GM19438 (cell line): Measurements from ENCODE around the gene DNM3.

Experiments
- ATAC-seq: cut with Tn5 transposase; IDR thresholded peaks from one replicate; pipeline ENCODE4 v1.9.1; 2021; ENCODE audit warnings: low read depth; ENCODE audit not compliant: unreplicated experiment

DNM3 gene

GRCh38 chr1:172135076-172135672, 293.9 kb downstream of the DNM3 start:
- no peak for ATAC-seq

DNA sequence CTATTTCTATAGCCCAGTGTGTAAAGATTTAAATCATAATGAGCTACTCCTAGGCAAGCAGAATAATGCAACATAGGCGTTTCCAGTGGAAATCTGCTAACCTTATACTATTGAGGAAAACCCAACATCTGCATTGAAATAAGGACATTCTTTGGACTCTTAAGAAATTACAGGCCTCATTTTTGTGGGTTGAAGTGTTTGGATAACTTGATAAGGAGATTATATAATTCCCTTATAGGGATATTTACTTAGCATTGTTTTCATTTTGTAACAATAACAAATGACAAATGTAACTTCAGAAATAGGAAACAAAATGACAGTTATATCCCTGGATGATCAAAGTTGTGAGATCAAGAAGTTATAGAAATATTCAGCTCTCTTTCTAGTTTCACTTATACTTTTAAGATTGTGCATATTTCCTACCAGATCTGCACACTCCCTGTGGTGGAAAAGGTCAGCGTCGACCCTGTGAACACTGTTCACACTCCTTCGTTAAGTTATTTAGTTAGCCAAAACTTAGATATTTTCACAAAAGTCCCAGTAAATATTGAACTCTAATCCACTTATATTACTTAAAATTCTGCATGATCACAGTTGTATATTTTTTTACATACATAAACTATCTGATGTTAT, 294.8 kb downstream of the DNM3 start:
- no peak for ATAC-seq

DNA sequence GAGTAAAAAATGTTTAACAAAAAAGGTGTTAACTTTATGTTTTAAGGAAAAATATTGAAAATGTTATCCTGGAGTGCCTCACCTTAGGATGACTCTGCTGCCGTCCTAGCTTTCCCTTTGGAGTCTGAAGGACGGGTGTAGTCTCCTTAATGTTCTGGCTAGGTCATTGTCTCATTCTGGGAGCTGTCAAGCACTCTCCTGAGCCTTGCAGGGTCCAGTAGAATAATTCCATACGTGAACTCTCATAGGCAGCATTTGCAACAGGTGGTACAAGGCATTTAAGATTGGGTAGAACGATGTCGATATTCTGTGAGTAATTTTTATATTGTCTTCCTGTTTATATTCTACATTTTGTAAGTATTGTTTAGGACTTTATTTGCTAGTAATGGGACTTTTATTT, 295.6 kb downstream of the DNM3 start:
- ATAC-seq, result no peak

DNA sequence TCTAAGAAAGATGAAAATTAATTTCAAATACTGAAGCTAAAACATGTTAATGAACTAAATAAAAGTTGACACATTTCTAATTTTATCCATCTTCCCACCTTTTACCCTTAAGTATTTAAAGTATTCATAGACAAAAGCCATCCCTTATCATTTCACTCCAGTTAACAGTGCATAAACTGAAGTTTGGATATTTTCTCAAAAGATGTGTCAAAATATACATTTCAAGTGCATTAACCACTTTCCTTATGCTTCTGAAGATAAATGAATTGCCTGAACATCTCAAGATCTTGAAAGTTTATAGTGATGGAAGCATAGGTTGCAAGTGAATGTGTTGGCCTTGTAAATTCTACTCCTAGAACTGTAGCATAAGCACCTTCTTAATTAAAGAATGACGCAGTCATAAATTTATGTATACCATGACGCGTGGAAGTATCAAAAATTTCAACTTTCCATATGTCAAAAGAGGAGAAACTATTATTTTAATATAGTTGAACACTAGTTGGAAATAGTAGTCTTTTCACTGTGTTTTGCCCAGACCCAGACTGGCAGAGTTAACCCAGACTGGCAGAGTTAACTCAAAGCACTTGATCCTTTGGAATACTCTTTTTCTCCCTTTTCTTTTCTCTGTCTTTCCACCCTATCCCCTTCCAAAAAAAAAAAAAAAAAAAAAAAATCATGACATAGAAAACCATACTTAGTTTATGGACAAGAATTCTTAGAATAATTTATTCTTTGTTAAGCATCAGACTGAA, 296.6 kb downstream of the DNM3 start:
- no peak for ATAC-seq

DNA sequence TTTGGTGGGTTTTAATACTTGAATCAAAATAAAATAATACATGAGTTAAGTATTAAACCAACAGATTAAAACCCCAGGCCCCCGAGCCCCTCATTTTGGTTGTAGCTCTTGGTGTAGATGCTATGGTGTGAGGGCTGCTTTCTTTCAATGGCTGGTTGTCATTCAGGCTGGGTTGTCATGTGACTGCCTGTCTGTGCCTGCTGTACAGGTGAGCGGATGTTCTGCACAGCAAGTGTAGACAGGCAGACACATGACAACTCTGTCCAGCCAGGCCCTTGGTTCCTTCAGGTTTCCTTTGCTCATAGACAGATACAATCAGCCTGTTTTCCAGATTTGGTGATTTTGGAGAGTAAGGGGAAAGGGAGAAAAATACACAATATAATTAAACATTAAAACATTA, 297.3 kb downstream of the DNM3 start:
- no peak for ATAC-seq

- ATAC-seq, result no peak
Measured at GRCh38 chr1:172139196-172139595, 297.9 kb downstream of the DNM3 start.

GRCh38 chr1:172140072-172140471, 298.8 kb downstream of the DNM3 start:
- no peak for ATAC-seq

DNA sequence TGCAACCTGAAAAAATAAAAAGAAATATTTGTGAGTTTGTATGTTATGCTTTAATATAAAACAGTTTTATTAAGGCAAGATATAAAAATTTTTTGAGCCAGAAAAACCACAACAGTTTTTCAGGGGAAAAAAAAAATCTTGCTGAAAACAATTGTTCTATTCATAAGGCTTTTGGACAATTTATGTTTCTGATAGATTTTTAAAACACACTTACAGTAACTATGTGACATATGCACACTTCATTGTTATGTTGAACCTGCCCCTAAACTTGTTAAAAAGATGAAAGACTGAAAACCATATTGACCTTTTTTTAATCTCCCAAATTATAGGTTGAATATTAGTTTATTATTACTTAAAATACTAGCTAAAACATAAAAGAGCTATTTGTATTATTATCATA, 299.3 kb downstream of the DNM3 start:
- no peak for ATAC-seq

DNA sequence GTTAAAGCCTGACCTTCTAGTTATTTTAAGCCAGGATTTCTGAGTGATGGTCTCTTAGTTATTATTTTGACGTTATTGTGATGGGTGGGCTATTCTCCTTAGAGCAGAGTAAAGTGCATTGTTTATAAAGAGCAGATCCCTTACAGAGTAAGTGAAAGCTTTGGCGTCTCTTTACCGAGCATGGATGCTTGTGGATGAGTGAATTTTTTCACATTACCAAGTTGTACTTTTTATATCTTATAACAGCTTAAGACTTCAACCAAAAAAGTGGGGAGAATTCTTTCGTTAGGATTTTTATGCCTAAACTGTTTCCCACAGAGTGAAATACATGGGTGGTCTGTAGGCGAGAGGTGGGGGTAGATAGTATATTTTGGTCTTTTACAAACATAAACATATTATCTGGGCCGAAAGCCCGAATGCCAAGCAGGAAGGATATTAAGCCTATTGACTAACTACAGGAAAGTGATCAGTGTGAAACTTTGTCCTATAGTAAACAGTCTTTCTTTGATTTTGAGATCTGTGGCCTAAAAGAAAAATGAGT, 300.1 kb downstream of the DNM3 start:
- ATAC-seq, result no peak

- ATAC-seq, result no peak
Measured at GRCh38 chr1:172142324-172142723, 301.0 kb downstream of the DNM3 start.

DNA sequence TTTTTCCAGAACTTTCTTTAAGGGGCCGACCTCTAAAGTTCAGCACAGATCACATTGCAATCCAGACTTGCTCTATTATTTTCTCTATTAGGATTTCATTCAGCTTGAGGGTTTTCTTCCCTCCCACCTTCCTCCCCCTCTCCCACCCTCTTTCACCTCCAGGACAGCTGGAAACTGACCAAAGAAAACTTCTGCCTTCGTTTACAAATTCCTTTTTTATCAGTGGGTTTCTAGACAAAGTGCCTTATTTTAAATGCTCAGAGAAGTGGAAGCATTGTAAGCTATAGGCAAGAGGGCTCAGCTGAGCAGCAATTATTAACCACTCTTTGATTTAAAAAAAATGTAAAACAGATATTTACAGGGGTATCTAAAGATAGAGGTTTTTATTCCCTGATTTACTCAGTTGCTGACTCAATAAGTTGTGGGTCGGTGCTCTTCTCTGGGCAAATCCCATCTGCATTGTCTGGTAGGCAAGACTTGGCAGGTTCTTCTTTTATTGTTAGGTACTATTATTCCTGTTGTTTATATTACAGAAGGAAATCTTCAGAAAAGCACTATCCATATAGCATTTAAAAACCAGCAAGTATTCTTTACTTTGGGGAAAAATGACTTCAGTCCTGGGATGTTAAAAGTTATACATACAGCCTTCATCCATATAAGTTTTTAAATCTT, 302.2 kb downstream of the DNM3 start:
- ATAC-seq, result no peak

GRCh38 chr1:172144445-172145061, 303.3 kb downstream of the DNM3 start:
- ATAC-seq, result no peak

GRCh38 chr1:172145231-172145651, 303.9 kb downstream of the DNM3 start:
- ATAC-seq, result no peak

DNA sequence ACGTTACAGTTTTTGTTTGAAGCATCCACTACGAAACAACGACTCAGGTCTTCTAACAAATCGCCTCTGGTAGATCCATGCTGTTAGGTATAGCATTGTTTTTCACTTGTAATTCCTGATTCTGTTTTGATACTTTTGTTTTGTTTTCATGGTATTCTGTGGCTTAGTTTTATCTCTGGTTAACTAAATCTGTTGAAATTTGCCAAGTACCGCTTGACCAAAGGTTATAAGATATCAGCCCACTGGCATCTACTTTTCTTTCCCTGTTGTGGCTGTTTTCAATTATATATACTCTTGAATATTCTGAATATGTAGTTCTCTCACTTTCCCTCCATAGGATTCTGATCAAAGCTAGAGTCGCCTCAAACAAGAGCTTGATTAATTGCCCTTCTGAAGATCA, 304.4 kb downstream of the DNM3 start:
- no peak for ATAC-seq

- ATAC-seq, result no peak
Measured at GRCh38 chr1:172146141-172146850, 305.0 kb downstream of the DNM3 start.

- ATAC-seq, result no peak
Measured at GRCh38 chr1:172147541-172147940, 306.2 kb downstream of the DNM3 start.

- no peak for ATAC-seq
Measured at GRCh38 chr1:172148213-172148612, 306.9 kb downstream of the DNM3 start.

- ATAC-seq, result no peak
Measured at GRCh38 chr1:172148707-172149106, 307.4 kb downstream of the DNM3 start.

DNA sequence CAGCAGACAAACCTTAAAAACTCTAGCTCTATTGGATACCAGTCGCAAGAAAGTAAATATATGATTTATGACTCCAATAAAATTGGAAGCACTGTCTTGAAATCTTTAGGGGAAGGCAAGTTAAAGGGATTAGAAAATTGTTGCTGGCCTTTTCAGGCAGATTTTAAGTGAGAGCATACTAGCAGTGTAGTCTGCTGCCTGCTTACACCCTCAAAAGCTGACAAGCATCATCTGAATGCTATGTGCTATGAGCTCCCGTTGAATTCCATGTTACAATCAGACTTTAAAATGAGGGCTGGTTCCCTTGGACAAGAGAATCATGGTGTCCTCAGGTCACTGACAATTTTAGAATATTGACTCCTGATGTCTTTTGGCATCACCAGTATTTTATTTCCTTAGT, 308.0 kb downstream of the DNM3 start:
- no peak for ATAC-seq

GRCh38 chr1:172154551-172154950, 313.3 kb downstream of the DNM3 start:
- peak; percentile 76 for ATAC-seq
